HG03060 (cell line): ENCODE measurements around the gene RMND1.
"Not testable (repeated sequence)": the region's sequence is repeated elsewhere in the genome, so short reads cannot be mapped to it uniquely, and the experiment has no call there.

ENCODE experiments used
- ATAC-seq: cut with Tn5 transposase; IDR thresholded peaks from one replicate; pipeline ENCODE4 v1.9.1; 2021; ENCODE audit warnings: low read depth, moderate number of reproducible peaks; ENCODE audit not compliant: unreplicated experiment

The RMND1 gene

GRCh38 chr6:151451950-151452749 lies at the start of gene RMND1:
TSS of gene RMND1 (minus strand) at chr6:151452126. CDS start at chr6:151445811, 6,315 bp downstream.
- peak; percentile 95 for ATAC-seq

- ATAC-seq = no peak
Observed at GRCh38 chr6:151499551-151499950, 47.6 kb upstream of the RMND1 start.

GRCh38 chr6:151498327-151498726 lies 46.4 kb upstream of the RMND1 start:
- ATAC-seq = peak; percentile 58

GRCh38 chr6:151497905-151498304 lies 46.0 kb upstream of the RMND1 start:
- ATAC-seq = no peak

GRCh38 chr6:151495380-151495779 lies 43.5 kb upstream of the RMND1 start:
- no peak for ATAC-seq

- no peak for ATAC-seq
Observed at GRCh38 chr6:151494936-151495320, 43.0 kb upstream of the RMND1 start.

- ATAC-seq = no peak
Observed at GRCh38 chr6:151494235-151494935, 42.5 kb upstream of the RMND1 start.

GRCh38 chr6:151493804-151494234 lies 41.9 kb upstream of the RMND1 start, which contains the start of gene CCDC170:
TSS of gene CCDC170 (plus strand) at chr6:151494017. CDS start at chr6:151494129, 112 bp downstream.
- ATAC-seq = no peak

GRCh38 chr6:151493161-151493803 lies 41.4 kb upstream of the RMND1 start:
- no peak for ATAC-seq

GRCh38 chr6:151490996-151491395 lies 39.1 kb upstream of the RMND1 start:
- no peak for ATAC-seq

GRCh38 chr6:151488226-151488625 lies 36.3 kb upstream of the RMND1 start:
- no peak for ATAC-seq

GRCh38 chr6:151483994-151484393 lies 32.1 kb upstream of the RMND1 start:
- ATAC-seq = no peak

GRCh38 chr6:151482290-151482689 lies 30.4 kb upstream of the RMND1 start:
- no peak for ATAC-seq

GRCh38 chr6:151481786-151482185 lies 29.9 kb upstream of the RMND1 start:
- ATAC-seq = no peak

GRCh38 chr6:151478670-151479069 lies 26.7 kb upstream of the RMND1 start:
- ATAC-seq = no peak

GRCh38 chr6:151477726-151478125 lies 25.8 kb upstream of the RMND1 start:
- no peak for ATAC-seq

GRCh38 chr6:151475653-151476523 lies 24.0 kb upstream of the RMND1 start:
- ATAC-seq = no peak

- no peak for ATAC-seq
Observed at GRCh38 chr6:151464702-151465101, 12.8 kb upstream of the RMND1 start.

GRCh38 chr6:151461673-151462072 lies 9.7 kb upstream of the RMND1 start:
- ATAC-seq = no peak

- not testable (repeated sequence) for ATAC-seq
Observed at GRCh38 chr6:151455751-151456398, 3.9 kb upstream of the RMND1 start.
